ENCODE measurements around the gene KRTAP10-2.

The KRTAP10-2 gene

DNA sequence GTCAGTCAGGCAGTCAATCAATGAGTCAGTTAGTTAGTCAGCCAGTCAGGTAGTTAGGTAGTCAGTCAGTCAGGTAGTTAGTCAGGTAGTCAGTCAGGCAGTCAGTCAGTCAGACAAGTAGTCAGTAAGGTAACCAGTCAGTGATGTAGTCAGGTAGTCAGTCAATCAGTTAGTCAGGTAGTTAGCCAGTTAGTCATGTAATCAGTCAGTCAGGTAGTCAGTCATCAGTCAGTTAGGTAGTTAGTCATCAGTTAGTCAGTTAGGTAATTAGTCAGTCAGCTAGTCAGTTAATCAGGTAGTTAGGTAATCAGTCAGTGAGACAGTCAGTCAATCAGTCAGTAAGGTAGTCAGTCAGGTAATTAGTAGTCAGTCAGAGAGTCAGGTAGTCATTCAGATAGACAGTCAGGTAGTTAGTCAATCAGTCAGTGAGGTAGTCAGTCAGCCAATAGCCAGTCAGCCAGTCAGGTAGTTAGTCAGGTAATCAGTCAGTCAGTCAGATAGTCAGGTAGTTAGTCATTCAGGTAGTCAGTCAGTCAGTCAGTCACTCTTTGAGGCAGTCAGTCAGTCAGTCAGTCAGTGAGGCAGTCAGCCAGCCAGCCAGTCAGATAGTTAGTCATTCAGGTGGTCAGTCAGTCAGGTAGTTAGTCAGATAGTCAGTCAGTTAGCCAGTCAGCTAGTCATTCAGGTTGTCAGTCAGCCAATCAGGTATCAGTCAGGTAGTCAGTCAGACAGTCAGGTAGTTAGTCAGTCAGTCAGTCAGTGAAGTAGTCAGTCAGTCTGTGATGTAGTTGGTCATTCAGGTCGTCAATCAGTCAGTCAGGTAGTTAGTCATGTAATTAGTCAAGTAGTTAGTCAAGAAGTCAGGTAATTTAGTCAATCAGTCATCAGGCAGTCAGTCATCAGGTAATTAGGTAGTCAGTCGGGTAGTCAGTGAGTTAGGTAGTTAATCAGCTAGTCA is 26.6 kb downstream of the KRTAP10-2 start:
- DNase-seq, result no peak

- no peak for DNase-seq
Observed at GRCh38 chr21:44523567-44524413, 27.5 kb downstream of the KRTAP10-2 start.

DNA sequence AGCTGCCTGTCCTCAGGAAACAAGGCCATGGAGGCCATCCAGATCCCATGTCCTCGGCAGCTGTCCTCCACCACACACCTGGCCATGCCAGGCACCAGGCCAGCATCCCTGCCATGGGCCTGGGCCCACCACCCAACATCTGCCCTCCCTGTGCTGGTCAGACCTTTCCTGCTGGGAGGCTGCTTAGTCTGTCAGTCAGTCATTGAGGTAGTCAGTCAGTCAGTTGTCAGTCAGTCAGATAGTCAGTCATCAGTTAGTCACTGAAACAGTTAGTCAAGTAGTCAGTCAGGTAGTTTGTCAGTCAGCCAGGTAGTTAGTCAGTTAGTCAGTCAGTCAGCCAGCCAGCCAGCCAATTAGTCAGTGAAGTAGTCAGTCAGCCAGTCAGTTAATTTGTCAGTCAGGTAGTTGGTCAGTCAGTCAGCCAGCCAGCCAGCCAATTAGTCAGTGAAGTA is 28.5 kb downstream of the KRTAP10-2 start:
- DNase-seq, result no peak

- no peak for DNase-seq
Observed at GRCh38 chr21:44521928-44522752, 29.2 kb downstream of the KRTAP10-2 start.

- no peak for DNase-seq
Observed at GRCh38 chr21:44521301-44521927, 29.9 kb downstream of the KRTAP10-2 start.

DNA sequence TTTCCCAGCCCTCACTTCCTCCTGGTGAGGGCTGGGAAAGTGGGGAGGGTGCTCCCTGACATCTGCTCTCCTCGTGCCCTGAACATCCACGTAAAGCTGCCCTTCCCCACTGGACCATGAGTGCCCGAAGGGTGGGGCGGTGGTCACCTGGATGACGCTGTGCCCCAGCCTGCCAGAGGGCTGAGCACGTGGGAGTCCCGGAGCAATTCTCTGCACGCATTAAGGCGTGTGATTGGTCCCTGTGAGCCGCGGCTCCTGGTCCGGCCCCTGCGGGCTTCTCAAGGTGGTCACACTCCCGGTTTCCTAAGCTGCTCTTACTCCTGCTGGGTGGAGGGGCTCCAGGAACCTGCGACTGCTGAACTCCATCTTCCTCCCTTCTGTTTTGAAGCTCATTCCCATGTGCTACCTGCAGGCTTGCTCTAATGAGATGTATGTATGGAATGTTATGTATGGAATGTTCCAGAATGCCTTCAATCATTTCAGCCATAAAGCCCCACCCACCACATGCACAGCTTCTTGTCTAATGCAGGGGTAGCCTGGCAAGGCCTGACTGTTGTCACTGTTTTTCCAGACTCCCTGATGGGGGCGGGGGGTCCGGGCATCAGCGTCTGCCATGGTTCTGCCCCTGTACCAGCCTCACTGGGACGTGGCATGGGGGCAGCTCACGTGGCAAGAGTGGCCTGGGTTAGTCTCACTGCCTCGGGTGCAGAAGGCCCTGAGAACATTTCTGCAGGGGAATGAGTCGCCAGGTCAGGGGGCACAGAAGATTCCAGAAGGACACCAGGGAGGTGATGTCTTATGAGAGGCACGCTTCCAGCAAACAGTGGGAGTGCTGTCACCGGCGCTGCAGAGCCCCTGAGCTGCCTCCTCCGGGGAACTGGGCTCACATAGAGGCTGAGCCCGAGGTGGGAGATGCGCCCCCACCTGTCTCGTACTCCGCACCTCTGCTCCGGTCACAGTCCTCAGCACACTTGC is 30.7 kb downstream of the KRTAP10-2 start:
- no peak for DNase-seq

- DNase-seq, result no peak
Observed at GRCh38 chr21:44519346-44520325, 31.7 kb downstream of the KRTAP10-2 start.

DNA sequence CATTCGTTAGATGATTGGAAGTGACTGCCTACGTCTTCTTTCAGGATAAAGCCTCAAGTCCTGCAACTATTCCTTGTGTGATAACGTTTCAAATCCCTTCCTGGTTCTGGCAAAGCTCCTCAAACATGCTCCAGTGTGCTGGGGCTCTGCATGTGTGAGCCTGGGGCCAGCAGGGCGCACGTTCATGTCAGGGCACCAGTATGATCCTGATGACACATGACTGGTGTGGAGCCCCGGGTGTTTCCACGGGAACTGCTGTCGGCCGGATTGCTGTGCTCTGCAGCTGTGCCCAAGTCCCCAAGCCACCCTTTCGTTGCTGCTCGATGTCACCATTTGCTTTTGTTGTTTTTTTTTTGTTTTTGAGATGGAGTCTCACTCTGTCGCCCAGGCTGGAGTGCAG is 32.6 kb downstream of the KRTAP10-2 start:
- DNase-seq, result no peak

DNA sequence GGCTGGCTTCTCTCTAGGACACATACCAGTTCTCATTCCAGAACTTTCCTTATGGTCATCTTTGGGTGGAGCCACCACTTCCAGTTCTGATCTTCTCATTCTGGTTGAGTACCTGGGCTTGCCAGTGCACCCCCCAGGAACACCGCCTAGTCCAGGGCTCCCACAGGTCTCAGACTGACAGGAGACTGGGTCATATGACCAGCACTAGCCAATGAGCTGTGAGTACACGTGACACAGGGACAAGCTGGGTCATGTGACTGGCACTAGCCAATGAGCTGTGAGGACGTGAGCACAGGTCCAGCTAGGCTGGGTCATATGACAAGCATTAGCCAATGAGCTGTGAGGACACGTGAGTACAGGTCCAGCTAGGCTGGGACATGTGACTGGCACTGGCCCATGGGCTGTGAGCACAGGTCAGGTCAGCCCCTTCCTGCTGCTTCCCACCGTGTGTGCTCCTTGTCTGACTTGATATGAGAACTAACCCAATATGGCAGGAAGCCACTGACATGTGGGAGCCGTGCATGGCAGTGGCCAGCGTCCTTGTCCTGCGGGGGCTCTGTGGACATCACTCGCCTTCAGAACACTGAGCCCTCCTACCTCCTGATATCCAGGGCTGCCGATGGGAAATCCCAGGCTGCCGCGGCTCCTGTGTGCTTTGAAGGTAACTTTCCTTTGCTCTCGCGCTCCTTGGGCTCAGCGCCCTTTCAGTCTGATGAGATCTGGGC is 34.0 kb downstream of the KRTAP10-2 start:
- no peak for DNase-seq

- DNase-seq, result no peak
Observed at GRCh38 chr21:44516828-44517174, 34.5 kb downstream of the KRTAP10-2 start.

GRCh38 chr21:44516342-44516741 is 35.0 kb downstream of the KRTAP10-2 start:
- DNase-seq, result no peak

DNA sequence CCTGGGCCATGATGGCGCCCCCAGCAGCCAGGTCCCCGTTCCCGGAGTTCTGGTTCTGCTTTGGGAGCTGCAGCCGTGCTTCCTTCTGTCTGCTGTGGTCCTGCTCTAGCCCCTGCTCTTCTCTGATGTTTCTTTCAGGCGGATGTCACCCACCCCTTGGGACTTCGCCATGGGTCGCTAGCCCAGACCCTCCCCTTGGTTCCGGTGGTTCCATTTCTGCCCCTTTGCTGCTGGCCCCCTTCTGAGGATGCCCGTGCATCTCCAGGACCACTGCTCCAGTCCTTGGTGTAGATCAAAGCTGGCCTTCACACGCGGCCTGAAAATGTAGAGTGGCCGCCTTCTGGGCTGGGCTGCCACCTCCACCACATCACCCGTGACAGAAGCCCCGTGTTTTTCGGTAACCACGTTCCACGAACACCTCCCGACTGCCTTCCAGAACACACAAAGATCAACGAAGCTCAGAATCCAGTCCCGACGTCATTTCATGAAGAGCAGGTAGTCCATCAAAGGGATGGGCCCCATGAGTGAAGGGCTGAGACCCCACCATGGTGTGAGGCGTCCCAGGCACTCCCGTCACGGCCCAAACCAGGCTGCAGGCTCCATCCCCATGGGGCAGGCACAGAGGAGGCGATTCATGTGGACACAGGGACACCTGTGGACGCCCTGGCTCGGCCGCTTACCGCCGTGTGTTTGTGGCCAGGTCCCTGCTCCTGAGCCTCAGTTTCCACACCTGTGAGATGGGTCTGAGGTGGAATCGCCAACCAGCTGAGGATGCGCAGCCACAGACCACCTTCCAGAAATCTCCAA is 35.7 kb downstream of the KRTAP10-2 start:
- no peak for DNase-seq

GRCh38 chr21:44514746-44515358 is 36.5 kb downstream of the KRTAP10-2 start:
- DNase-seq, result no peak

DNA sequence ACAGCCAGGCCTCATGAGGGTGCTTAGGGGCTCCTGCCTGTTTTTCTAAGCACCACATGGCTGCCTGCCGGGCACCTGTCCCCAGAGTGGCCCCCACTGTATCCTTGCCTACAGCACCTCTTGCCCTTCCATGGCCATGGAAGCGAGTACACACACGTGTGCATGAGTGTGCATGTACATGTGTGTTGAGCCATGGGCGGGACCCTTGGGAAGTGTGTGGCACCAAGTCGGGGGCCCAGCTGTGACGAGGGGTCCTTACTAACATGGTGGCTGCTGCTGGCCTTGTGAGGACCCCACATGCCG is 37.1 kb downstream of the KRTAP10-2 start:
- DNase-seq, result no peak

- DNase-seq, result no peak
Observed at GRCh38 chr21:44513389-44514217, 37.7 kb downstream of the KRTAP10-2 start.

DNA sequence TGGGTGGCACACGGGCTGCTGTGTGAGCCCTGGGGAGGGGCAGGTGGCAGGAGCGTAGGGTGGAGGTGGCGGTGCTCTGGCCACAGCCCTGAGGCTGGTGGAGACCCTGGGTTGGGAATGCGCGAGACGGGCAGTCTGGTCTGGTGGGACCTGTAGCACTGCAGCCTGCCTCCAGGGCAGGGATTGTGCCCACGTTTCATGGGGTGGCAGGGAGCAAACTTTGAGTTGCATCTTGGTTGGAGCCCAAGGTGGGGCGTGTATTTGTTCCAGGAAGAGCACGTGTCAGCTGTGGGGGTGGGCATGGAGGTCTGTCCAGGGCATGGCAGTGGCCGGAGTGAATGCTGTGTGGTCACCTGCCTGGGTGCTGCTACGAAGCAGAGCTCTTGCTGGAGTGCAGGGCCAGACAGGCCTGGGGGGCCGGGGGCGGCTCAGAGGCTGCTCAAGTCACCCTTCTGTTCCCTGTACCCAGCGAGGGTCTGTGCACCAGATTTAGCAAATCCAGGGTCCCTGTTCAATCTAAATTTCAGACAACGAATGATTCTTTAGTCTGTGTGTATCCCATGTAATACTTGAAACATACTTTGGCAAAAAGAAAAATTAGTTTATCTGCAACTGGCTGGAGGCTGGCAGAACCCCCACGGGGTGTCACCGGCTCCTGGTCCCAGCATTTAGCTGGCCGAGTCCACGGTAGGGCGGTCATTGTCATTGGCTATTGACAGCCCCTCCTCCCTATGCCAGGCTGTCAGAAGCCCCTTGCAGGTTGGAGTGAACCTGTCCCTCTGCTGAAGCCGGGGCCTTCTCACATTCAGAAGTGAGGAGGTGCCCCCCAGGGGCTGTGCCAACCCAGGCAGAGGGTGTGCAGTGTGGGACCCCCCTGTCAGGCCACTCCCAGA is 38.6 kb downstream of the KRTAP10-2 start:
- no peak for DNase-seq
